ENCODE results near the gene OTUB2.

DNA sequence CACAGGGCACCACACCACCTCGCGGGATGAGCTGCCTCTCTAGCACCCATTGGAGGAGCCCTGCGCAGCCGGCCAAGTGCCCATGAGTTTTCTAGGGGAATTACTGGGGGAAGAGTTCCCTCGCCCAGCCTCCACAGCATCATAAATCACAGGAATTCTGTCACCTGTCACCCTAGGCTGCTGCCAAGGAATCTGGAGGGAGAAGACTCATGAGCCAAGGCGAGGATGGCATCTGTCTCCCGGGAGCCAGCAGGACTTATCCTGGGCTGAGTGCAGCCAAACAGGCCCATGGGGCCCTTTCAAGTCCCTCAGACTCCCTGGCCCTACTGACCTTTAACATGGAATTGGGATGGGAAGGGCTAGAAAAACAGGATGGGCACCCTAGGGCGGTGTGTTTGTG lies 7.8 kb upstream of the OTUB2 start:
- TF ChIP-seq EZH2phosphoT487 (IDR thresholded peaks at IDR 0.05; ENCODE audit: low read length): no peak
- TF ChIP-seq, protein P1, sequence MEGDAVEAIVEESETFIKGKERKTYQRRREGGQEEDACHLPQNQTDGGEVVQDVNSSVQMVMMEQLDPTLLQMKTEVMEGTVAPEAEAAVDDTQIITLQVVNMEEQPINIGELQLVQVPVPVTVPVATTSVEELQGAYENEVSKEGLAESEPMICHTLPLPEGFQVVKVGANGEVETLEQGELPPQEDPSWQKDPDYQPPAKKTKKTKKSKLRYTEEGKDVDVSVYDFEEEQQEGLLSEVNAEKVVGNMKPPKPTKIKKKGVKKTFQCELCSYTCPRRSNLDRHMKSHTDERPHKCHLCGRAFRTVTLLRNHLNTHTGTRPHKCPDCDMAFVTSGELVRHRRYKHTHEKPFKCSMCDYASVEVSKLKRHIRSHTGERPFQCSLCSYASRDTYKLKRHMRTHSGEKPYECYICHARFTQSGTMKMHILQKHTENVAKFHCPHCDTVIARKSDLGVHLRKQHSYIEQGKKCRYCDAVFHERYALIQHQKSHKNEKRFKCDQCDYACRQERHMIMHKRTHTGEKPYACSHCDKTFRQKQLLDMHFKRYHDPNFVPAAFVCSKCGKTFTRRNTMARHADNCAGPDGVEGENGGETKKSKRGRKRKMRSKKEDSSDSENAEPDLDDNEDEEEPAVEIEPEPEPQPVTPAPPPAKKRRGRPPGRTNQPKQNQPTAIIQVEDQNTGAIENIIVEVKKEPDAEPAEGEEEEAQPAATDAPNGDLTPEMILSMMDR (IDR thresholded peaks at IDR 0.05; ENCODE audit: low read length): no peak

Data from MM.1S (cell line).